ENCODE measurements around the gene PPIG.
"Not testable (repeated sequence)": the region's sequence is repeated elsewhere in the genome, so short reads cannot be mapped to it uniquely, and the experiment has no call there.

PPIG gene

GRCh38 chr2:169667583-169667982, 83.4 kb downstream of the PPIG start:
- Histone ChIP-seq H3K4me1 (ENCODE audit: control insufficient read depth, insufficient read depth, low read length) (peaks cover 16% of the 10 kb centered on the region), H3K4me3 (ENCODE audit: low read length) (no peak overlapping the region), H3K9me3 (ENCODE audit: control insufficient read depth, low read length) (no peaks in the 10 kb centered on the region), H3K27me3 (ENCODE audit: control insufficient read depth, insufficient read depth, low read length) (no peaks in the 10 kb centered on the region), H3K36me3 (ENCODE audit: control insufficient read depth, insufficient read depth, low read length) (no peaks in the 10 kb centered on the region), H3K9ac (ENCODE audit: low read length) (no peak overlapping the region)

- H3K27me3 ChIP-seq (ENCODE audit: control insufficient read depth, insufficient read depth, low read length): no peaks in the 10 kb centered on the region
- H3K9ac ChIP-seq (ENCODE audit: low read length): no peak overlapping the region
- H3K4me3 ChIP-seq (ENCODE audit: low read length): no peak overlapping the region
- no peaks in the 10 kb centered on the region for H3K36me3 ChIP-seq (ENCODE audit: control insufficient read depth, insufficient read depth, low read length)
- peaks cover 8% of the 10 kb centered on the region for H3K4me1 ChIP-seq (ENCODE audit: control insufficient read depth, insufficient read depth, low read length)
- no peaks in the 10 kb centered on the region for H3K9me3 ChIP-seq (ENCODE audit: control insufficient read depth, low read length)
Observed at GRCh38 chr2:169670215-169670651, 86.1 kb downstream of the PPIG start.

GRCh38 chr2:169670937-169671336, 86.8 kb downstream of the PPIG start:
- H3K36me3 ChIP-seq (ENCODE audit: control insufficient read depth, insufficient read depth, low read length): no peaks in the 10 kb centered on the region
- no peak overlapping the region for H3K9ac ChIP-seq (ENCODE audit: low read length)
- no peak overlapping the region for H3K4me3 ChIP-seq (ENCODE audit: low read length)
- H3K4me1 ChIP-seq (ENCODE audit: control insufficient read depth, insufficient read depth, low read length): peaks cover 8% of the 10 kb centered on the region
- H3K27me3 ChIP-seq (ENCODE audit: control insufficient read depth, insufficient read depth, low read length): no peaks in the 10 kb centered on the region
- no peaks in the 10 kb centered on the region for H3K9me3 ChIP-seq (ENCODE audit: control insufficient read depth, low read length)

DNA sequence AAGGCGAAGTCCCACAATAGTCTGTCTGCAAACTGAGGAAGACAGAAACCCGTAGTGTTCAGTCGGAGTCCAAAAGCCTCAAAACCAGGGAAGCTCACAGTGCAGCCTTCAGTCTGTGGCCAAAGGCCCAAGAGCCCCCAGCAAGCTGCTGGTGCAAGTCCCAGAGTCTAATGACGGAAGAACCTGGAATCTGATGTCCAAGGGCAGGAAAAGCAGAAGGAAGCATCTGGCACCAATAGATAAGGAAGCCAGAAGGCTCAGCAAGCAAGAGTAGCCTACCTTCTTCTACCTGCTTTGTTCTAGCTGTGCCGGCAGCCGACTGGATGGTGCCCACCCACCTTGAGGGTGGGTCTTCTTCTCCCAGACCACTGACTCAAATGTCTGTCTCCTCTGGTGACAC, 88.3 kb downstream of the PPIG start:
- no peaks in the 10 kb centered on the region for H3K27me3 ChIP-seq (ENCODE audit: control insufficient read depth, insufficient read depth, low read length)
- H3K9ac ChIP-seq (ENCODE audit: low read length): no peak overlapping the region
- H3K4me1 ChIP-seq (ENCODE audit: control insufficient read depth, insufficient read depth, low read length): peaks cover 8% of the 10 kb centered on the region
- H3K36me3 ChIP-seq (ENCODE audit: control insufficient read depth, insufficient read depth, low read length): no peaks in the 10 kb centered on the region
- no peaks in the 10 kb centered on the region for H3K9me3 ChIP-seq (ENCODE audit: control insufficient read depth, low read length)
- no peak overlapping the region for H3K4me3 ChIP-seq (ENCODE audit: low read length)

DNA sequence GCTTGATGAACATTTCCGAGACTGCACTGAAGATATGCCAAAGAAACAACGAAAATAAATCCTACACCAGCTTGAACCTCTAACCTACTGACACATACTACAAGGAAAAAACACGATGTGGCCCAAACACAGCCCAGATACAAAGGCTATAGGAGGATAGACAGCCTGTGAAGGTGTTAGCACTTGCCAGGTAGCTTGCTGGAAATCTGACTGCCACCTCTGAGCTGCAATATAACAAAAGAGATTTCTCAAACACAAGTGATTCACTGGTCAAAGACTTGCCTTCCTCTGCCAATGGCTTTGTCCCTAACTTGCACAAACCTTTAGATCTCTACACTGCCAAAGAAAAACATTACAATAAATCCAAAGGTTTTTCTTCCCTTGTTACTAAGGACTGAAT, 89.0 kb downstream of the PPIG start:
- H3K4me3 ChIP-seq (ENCODE audit: low read length): no peak overlapping the region

DNA sequence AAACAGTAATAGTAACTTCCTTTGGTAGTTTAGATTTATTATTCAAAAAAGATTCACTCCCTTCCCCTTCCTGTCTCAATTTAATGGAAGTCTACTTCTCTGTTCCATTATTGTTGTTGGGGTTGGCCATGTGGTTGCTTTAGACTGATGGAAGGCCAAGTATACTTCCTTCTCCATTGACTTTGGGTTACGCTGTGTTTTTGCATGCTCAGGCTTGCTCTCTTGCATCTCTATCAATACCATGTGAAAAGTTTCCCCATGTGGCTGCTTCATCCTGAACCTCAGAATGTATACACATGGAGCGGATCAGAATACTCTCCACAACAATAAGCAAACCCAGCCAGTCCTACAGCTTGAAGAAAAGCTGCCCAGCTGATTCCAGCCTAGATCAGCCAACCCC, 89.8 kb downstream of the PPIG start:
- H3K4me1 ChIP-seq (ENCODE audit: control insufficient read depth, insufficient read depth, low read length): no peaks in the 10 kb centered on the region
- H3K4me3 ChIP-seq (ENCODE audit: low read length): no peak overlapping the region
- no peaks in the 10 kb centered on the region for H3K27me3 ChIP-seq (ENCODE audit: control insufficient read depth, insufficient read depth, low read length)
- H3K36me3 ChIP-seq (ENCODE audit: control insufficient read depth, insufficient read depth, low read length): no peaks in the 10 kb centered on the region
- H3K9ac ChIP-seq (ENCODE audit: low read length): no peak overlapping the region
- no peaks in the 10 kb centered on the region for H3K9me3 ChIP-seq (ENCODE audit: control insufficient read depth, low read length)

More for the DNA sequence above, 89.0 kb downstream of the PPIG start:
- Histone ChIP-seq H3K4me1 (ENCODE audit: control insufficient read depth, insufficient read depth, low read length) (peaks cover 4% of the 10 kb centered on the region), H3K27me3 (ENCODE audit: control insufficient read depth, insufficient read depth, low read length) (no peaks in the 10 kb centered on the region), H3K36me3 (ENCODE audit: control insufficient read depth, insufficient read depth, low read length) (no peaks in the 10 kb centered on the region), H3K9ac (ENCODE audit: low read length) (no peak overlapping the region), H3K9me3 (ENCODE audit: control insufficient read depth, low read length) (no peaks in the 10 kb centered on the region)

DNA sequence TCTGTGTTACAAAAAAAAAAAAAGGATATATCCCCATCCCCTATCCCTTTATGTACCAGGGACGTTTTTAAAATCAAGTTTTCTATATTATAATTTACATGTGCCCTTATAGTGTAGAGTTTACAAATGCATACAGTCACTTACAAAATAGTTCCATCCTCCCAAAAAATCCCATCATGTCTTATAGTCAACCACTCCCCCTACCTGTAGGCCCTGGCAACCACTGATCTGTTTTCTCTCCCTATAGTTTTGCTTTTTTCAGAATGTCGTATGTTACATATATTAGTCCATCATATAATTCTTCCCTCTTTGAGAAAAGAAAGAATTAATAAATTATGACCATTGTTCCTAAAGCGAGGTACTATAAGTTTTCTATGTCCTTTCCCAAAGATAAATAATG, 92.2 kb downstream of the PPIG start:
- no peaks in the 10 kb centered on the region for H3K4me1 ChIP-seq (ENCODE audit: control insufficient read depth, insufficient read depth, low read length)
- H3K36me3 ChIP-seq (ENCODE audit: control insufficient read depth, insufficient read depth, low read length): no peaks in the 10 kb centered on the region
- H3K9ac ChIP-seq (ENCODE audit: low read length): no peak overlapping the region
- H3K9me3 ChIP-seq (ENCODE audit: control insufficient read depth, low read length): no peaks in the 10 kb centered on the region
- no peak overlapping the region for H3K4me3 ChIP-seq (ENCODE audit: low read length)
- H3K27me3 ChIP-seq (ENCODE audit: control insufficient read depth, insufficient read depth, low read length): no peaks in the 10 kb centered on the region

- no peaks in the 10 kb centered on the region for H3K27me3 ChIP-seq (ENCODE audit: control insufficient read depth, insufficient read depth, low read length)
- H3K4me3 ChIP-seq (ENCODE audit: low read length): no peak overlapping the region
- no peaks in the 10 kb centered on the region for H3K9me3 ChIP-seq (ENCODE audit: control insufficient read depth, low read length)
- H3K36me3 ChIP-seq (ENCODE audit: control insufficient read depth, insufficient read depth, low read length): no peaks in the 10 kb centered on the region
- H3K9ac ChIP-seq (ENCODE audit: low read length): no peak overlapping the region
- H3K4me1 ChIP-seq (ENCODE audit: control insufficient read depth, insufficient read depth, low read length): no peaks in the 10 kb centered on the region
Observed at GRCh38 chr2:169676850-169677249, 92.7 kb downstream of the PPIG start.

GRCh38 chr2:169683054-169683424, 98.9 kb downstream of the PPIG start:
- no peaks in the 10 kb centered on the region for H3K36me3 ChIP-seq (ENCODE audit: control insufficient read depth, insufficient read depth, low read length)
- no peaks in the 10 kb centered on the region for H3K4me1 ChIP-seq (ENCODE audit: control insufficient read depth, insufficient read depth, low read length)
- H3K9me3 ChIP-seq (ENCODE audit: control insufficient read depth, low read length): no peaks in the 10 kb centered on the region
- no peak overlapping the region for H3K4me3 ChIP-seq (ENCODE audit: low read length)
- no peak overlapping the region for H3K9ac ChIP-seq (ENCODE audit: low read length)
- H3K27me3 ChIP-seq (ENCODE audit: control insufficient read depth, insufficient read depth, low read length): no peaks in the 10 kb centered on the region

DNA sequence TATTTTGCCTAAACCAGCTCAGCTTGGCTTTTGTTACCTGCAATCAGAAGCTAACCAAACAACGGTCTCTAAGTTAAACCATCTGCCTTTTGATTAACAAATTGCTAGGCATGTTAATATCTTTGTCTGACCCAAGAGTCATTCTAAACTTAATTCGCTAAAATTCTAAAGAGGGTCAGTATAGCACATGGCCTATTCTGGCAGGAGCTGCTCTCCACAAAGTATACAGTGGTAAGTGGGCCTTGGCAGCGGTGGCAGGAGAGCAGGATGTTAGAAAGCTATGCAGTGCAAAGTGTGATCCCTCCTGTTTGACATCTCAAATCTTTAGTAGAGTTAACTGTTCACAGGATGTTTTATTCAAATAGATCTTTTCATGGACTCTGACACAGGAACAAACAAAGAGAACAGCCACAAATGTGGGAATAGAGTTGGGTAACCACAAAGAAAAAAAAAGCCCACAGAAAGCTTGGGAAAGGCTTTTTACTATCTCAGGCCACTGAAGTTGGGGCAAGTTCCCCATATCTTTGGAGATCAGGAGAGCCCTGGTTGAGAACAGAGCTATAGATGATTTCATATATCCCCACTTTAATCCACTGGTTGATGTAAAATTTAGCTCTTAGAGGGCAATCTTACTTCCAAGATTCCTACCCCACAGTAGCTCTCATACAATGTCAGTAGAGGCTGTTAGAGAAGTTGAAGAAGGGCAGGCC, 99.4 kb downstream of the PPIG start:
- Histone ChIP-seq H3K4me3 (ENCODE audit: low read length) (no peak overlapping the region), H3K4me1 (ENCODE audit: control insufficient read depth, insufficient read depth, low read length) (no peaks in the 10 kb centered on the region), H3K36me3 (ENCODE audit: control insufficient read depth, insufficient read depth, low read length) (no peaks in the 10 kb centered on the region), H3K9me3 (ENCODE audit: control insufficient read depth, low read length) (no peaks in the 10 kb centered on the region), H3K27me3 (ENCODE audit: control insufficient read depth, insufficient read depth, low read length) (no peaks in the 10 kb centered on the region), H3K9ac (ENCODE audit: low read length) (no peak overlapping the region)

DNA sequence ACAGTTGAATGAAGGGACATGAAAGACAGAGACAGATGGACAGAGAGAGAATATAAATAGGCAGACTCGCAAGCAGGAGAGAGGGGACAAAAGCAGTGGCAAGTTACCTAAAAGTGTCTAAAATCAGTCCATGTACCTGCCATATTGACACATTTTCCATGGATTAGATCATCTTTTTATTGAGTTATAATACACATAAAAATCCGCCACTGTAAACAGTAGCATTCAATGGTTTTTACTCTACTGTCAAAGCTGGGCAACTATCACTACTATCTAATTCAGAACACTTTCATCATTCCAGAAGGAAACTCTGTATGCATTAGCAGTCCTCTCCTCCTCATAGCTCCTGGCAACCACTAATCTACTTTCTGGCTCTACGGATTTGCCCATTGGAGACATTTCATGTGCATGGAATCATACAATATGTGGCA, 100.0 kb downstream of the PPIG start:
- no peaks in the 10 kb centered on the region for H3K27me3 ChIP-seq (ENCODE audit: control insufficient read depth, insufficient read depth, low read length)
- H3K4me1 ChIP-seq (ENCODE audit: control insufficient read depth, insufficient read depth, low read length): no peaks in the 10 kb centered on the region
- no peaks in the 10 kb centered on the region for H3K36me3 ChIP-seq (ENCODE audit: control insufficient read depth, insufficient read depth, low read length)
- no peak overlapping the region for H3K9ac ChIP-seq (ENCODE audit: low read length)
- no peak overlapping the region for H3K4me3 ChIP-seq (ENCODE audit: low read length)
- H3K9me3 ChIP-seq (ENCODE audit: control insufficient read depth, low read length): no peaks in the 10 kb centered on the region

DNA sequence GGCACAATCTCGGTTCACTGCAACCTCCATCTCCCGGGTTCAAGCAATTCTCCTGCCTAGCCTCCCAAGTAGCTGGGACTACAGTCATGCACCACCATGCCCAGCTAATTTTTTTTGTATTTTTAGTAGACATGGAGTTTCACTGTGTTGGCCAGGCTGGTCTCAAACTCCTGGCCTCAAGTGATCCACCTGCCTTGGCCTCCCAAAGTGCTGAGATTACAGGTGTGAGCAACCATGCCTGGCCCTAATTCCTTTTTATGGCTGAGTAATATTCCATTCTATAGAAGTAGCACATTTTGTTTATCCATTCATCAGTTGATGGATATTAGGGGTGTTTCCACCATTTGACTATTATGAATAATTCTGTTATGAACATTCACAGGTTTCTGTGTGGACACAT, 100.6 kb downstream of the PPIG start:
- H3K9me3 ChIP-seq (ENCODE audit: control insufficient read depth, low read length); H3K36me3 ChIP-seq (ENCODE audit: control insufficient read depth, insufficient read depth, low read length); H3K4me1 ChIP-seq (ENCODE audit: control insufficient read depth, insufficient read depth, low read length); H3K9ac ChIP-seq (ENCODE audit: low read length); H3K4me3 ChIP-seq (ENCODE audit: low read length); H3K27me3 ChIP-seq (ENCODE audit: control insufficient read depth, insufficient read depth, low read length): not testable (repeated sequence)

DNA sequence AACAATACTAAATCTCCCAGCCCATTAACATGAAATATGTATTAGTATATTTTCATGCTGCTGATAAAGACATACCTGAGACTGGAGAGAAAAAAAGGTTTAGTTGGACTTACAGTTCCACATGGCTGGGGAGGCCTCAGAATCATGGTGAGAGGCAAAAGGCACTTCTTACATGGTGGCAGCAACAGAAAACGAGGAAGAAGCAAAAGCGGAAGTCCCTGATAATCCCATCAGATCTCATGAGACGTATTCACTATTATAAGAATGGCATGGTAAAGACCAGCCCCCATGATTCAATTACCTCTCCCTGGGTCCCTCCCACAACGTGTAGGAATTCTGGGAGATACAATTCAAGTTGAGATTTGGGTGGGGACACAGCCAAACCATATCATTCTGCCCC, 102.7 kb downstream of the PPIG start:
- not testable (repeated sequence) for H3K27me3 ChIP-seq (ENCODE audit: control insufficient read depth, insufficient read depth, low read length); H3K9me3 ChIP-seq (ENCODE audit: control insufficient read depth, low read length); H3K4me1 ChIP-seq (ENCODE audit: control insufficient read depth, insufficient read depth, low read length); H3K9ac ChIP-seq (ENCODE audit: low read length); H3K4me3 ChIP-seq (ENCODE audit: low read length); H3K36me3 ChIP-seq (ENCODE audit: control insufficient read depth, insufficient read depth, low read length)

All from mucosa of stomach (tissue), 1 donor.